Esophagus squamous epithelium (tissue), 5 donors: Measurements from ENCODE around the gene CNBD2. TPM values are rescaled to one million over a fixed set of nuclear protein-coding genes. Genes with fewer than 3 reads are reported as not detected.
"Not testable (repeated sequence)": the region's sequence is repeated elsewhere in the genome, so short reads cannot be mapped to it uniquely, and the experiment has no call there.

Experiments used
- DNase-seq: peaks from one replicate; lab custom pipeline; 2025; lab: John Stamatoyannopoulos, UW
- H3K27ac ChIP-seq, 4 donors: fragments of 200-600 bp; sonication (generic); one replicate each; pipeline ENCODE4 v1.5.1; 2016 to 2019; ENCODE audit warnings: mild to moderate bottlenecking in 1 of 4
- H3K27me3 ChIP-seq, 4 donors: fragments of 200-600 bp; sonication (generic); 1 replicate in 3 of 4; 2 replicates in 1 of 4; pipeline versions ENCODE4 v1.5.1 to v1.6.0; 2017 to 2021; ENCODE audit warnings: antibody characterized with exemption in 1 of 4
- H3K36me3 ChIP-seq, 3 donors: fragments of 200-600 bp; sonication (generic); one replicate each; pipeline ENCODE4 v1.5.1; 2016 to 2019
- H3K4me1 ChIP-seq, 3 donors: fragments of 200-600 bp; sonication (generic); one replicate each; pipeline ENCODE4 v1.5.1; 2017 to 2019
- H3K4me3 ChIP-seq, 4 donors: fragments of 200-600 bp; sonication (generic); 1 replicate in 3 of 4; 2 replicates in 1 of 4; pipeline ENCODE4 v1.5.1; 2016 to 2019; ENCODE audit warnings: mild to moderate bottlenecking in 2 of 4, moderate library complexity in 1 of 4
- H3K9me3 ChIP-seq, 3 donors: fragments of 200-600 bp; sonication (generic); one replicate each; pipeline ENCODE4 v1.5.1; 2016 to 2019
- CTCF ChIP-seq, 6 experiments: fragments of 450-650 bp in 4 of 6; fragments of 200-600 bp in 2 of 6; sonication (generic) in 2 of 6; IDR thresholded peaks; one replicate each; pipeline ENCODE4 v1.5.1; 2016 to 2019; ENCODE audit warnings: antibody characterized with exemption in 6 of 6, mild to moderate bottlenecking in 4 of 6, moderate library complexity in 4 of 6
- POLR2A ChIP-seq, 4 donors: fragments of 450-650 bp; IDR thresholded peaks; one replicate each; pipeline ENCODE4 v1.6.1; 2017; ENCODE audit warnings: antibody characterized with exemption in 4 of 4, mild to moderate bottlenecking in 4 of 4, moderate library complexity in 3 of 4
- WGBS, 2 donors: methylation state at CpG; one replicate each; pipeline ENCODE4 v1.1.5; 2018; 5-methylcytosine and 5-hydroxymethylcytosine counted together
- intact Hi-C: fragments of 100-400 bp; cut with DNase I; formaldehyde crosslinking; loops from one replicate; pipeline ENCODE4 v1.15.0; 2022
- total RNA-seq, 4 donors: library from RNA; depleted of rRNA; stranded (reverse); fragments of >200 nt; gene quantifications; one replicate each; pipeline ENCODE4 v1.1.0, GENCODE V29; 2016
- donor health status: DM: yes; HTN: yes; CAD: no.

CNBD2 gene
- total RNA-seq, 4 donors from 2014 or later: 4.0 to 15.3 (median 4.6) TPM

- Histone ChIP-seq H3K4me3 (no peak overlapping the region), H3K27ac (peak overlapping the region in 2 of 4 donors; percentile 23 to 45), H3K4me1 (peaks cover 0 to 15% (median 10%) of the 10 kb centered on the region in 3 donors), H3K36me3 (no peaks in the 10 kb centered on the region), H3K27me3 (no peaks in the 10 kb centered on the region), H3K9me3 (no peaks in the 10 kb centered on the region)
- intact Hi-C loops: no loop called here
- no peak for DNase-seq
- 78 to 84% methylated on average over 3 to 7 of the region's 7 CpGs for WGBS, 2 donors
- TF ChIP-seq CTCF (IDR thresholded peaks at IDR 0.05) (no peak), POLR2A (IDR thresholded peaks at IDR 0.05) (no peak)
These were observed 50.0 kb downstream of the CNBD2 start for GRCh38 chr20:36018208-36018988.

GRCh38 chr20:36026131-36026530 is 57.7 kb downstream of the CNBD2 start:
- WGBS, 2 donors: 86 to 89% methylated on average over 7 of the region's 7 CpGs

GRCh38 chr20:36028106-36028808 is 59.9 kb downstream of the CNBD2 start:
- no peak for DNase-seq
- H3K4me1 ChIP-seq: no peaks in the 10 kb centered on the region
- WGBS, 2 donors: 85 to 90% methylated on average over 13 of the region's 13 CpGs
- intact Hi-C loops: no loop called here
- H3K4me3 ChIP-seq: no peak overlapping the region
- H3K27me3 ChIP-seq: no peaks in the 10 kb centered on the region
- H3K9me3 ChIP-seq: no peaks in the 10 kb centered on the region
- TF ChIP-seq CTCF (IDR thresholded peaks at IDR 0.05) (no peak), POLR2A (IDR thresholded peaks at IDR 0.05) (no peak)
- H3K36me3 ChIP-seq: no peaks in the 10 kb centered on the region
- H3K27ac ChIP-seq: no peak overlapping the region

More at GRCh38 chr20:36026131-36026530, 57.7 kb downstream of the CNBD2 start:
- DNase-seq, H3K9me3 ChIP-seq, H3K27ac ChIP-seq, H3K36me3 ChIP-seq, intact Hi-C loops, H3K4me1 ChIP-seq, H3K27me3 ChIP-seq, H3K4me3 ChIP-seq: not testable (repeated sequence)

- no peak for DNase-seq
- TF ChIP-seq POLR2A (IDR thresholded peaks at IDR 0.05) (no peak), CTCF (IDR thresholded peaks at IDR 0.05) (no peak)
- H3K27ac ChIP-seq: no peak overlapping the region
- no peaks in the 10 kb centered on the region for H3K27me3 ChIP-seq
- H3K36me3 ChIP-seq: no peaks in the 10 kb centered on the region
- no peaks in the 10 kb centered on the region for H3K4me1 ChIP-seq
- intact Hi-C loops: no loop called here
- H3K4me3 ChIP-seq: no peak overlapping the region
- no peaks in the 10 kb centered on the region for H3K9me3 ChIP-seq
- 26 to 30% methylated on average over 6 of the region's 8 CpGs for WGBS, 2 donors
These were observed 61.8 kb downstream of the CNBD2 start for GRCh38 chr20:36030149-36030548.

GRCh38 chr20:36031806-36032205 is 63.4 kb downstream of the CNBD2 start:
- no peak overlapping the region for H3K27ac ChIP-seq
- intact Hi-C loops: no loop called here
- 95 to 97% methylated on average over 3 of the region's 3 CpGs for WGBS, 2 donors
- no peak overlapping the region for H3K4me3 ChIP-seq
- TF ChIP-seq CTCF (IDR thresholded peaks at IDR 0.05) (no peak), POLR2A (IDR thresholded peaks at IDR 0.05) (no peak)
- DNase-seq: no peak
- no peaks in the 10 kb centered on the region for H3K27me3 ChIP-seq
- H3K36me3 ChIP-seq: no peaks in the 10 kb centered on the region
- H3K4me1 ChIP-seq: peaks cover 0 to 8% (median 0%) of the 10 kb centered on the region in 3 donors
- no peaks in the 10 kb centered on the region for H3K9me3 ChIP-seq
